HEK293T (cell line): ENCODE data around the gene HEG1.
A peak's percentile ranks its signal among the peaks of the same experiment; 100 is the strongest.

Source experiments
- CTCF ChIA-PET: fragments of 350-600 bp; formaldehyde crosslinking; extraction: SDS; loops from one replicate; lab custom pipeline; 2021; ENCODE audit warnings: antibody characterized with exemption, inconsistent platforms; lab: Yijun Ruan, JAX
- POLR2A ChIA-PET: fragments of 350-600 bp; formaldehyde crosslinking; extraction: SDS; loops from one replicate; lab custom pipeline; 2020; ENCODE audit warnings: antibody characterized with exemption, inconsistent platforms; lab: Yijun Ruan, JAX
- DNase-seq: peaks from one replicate; pipeline ENCODE4 v3.0.0; 2012; ENCODE audit warnings: mixed read lengths; ENCODE audit errors: extremely low spot score
- ARNT ChIP-seq: fragments of 450-650 bp; IDR thresholded peaks from 2 replicates; pipeline ENCODE4 v1.6.1; 2017; ENCODE audit warnings: mild to moderate bottlenecking
- BHLHE40 ChIP-seq: fragments of 450-650 bp; IDR thresholded peaks from 2 replicates; pipeline ENCODE4 v1.6.1; 2016; ENCODE audit warnings: mild to moderate bottlenecking, moderate library complexity, borderline replicate concordance
- CTBP1 ChIP-seq: fragments of 450-650 bp; IDR thresholded peaks from 2 replicates; pipeline ENCODE4 v1.6.1; 2016; ENCODE audit warnings: borderline replicate concordance
- ELF4 ChIP-seq: fragments of 450-650 bp; IDR thresholded peaks from 2 replicates; pipeline ENCODE4 v1.6.1; 2017; ENCODE audit warnings: antibody characterized with exemption
- FOXA1 ChIP-seq: fragments of 450-650 bp; IDR thresholded peaks from 2 replicates; pipeline ENCODE4 v1.6.1; 2016; ENCODE audit warnings: mild to moderate bottlenecking
- FOXK2 ChIP-seq: fragments of 450-650 bp; IDR thresholded peaks from 2 replicates; pipeline ENCODE4 v1.6.1; 2016; ENCODE audit warnings: mild to moderate bottlenecking
- FOXM1 ChIP-seq: fragments of 450-650 bp; IDR thresholded peaks from 2 replicates; pipeline ENCODE4 v1.6.1; 2017; ENCODE audit warnings: mild to moderate bottlenecking, borderline replicate concordance
- HDGF ChIP-seq: fragments of 450-650 bp; IDR thresholded peaks from 2 replicates; pipeline ENCODE4 v1.6.1; 2017; ENCODE audit warnings: antibody characterized with exemption, borderline replicate concordance
- L3MBTL2 ChIP-seq: fragments of 450-650 bp; conservative IDR thresholded peaks from 2 replicates; pipeline ENCODE4 v1.6.1; 2016; ENCODE audit warnings: mild to moderate bottlenecking
- LEF1 ChIP-seq: fragments of 450-650 bp; IDR thresholded peaks from 2 replicates; pipeline ENCODE4 v1.6.1; 2017; ENCODE audit warnings: mild to moderate bottlenecking, borderline replicate concordance
- NFRKB ChIP-seq: fragments of 450-650 bp; IDR thresholded peaks from 2 replicates; pipeline ENCODE4 v1.6.1; 2016; ENCODE audit warnings: mild to moderate bottlenecking, moderate library complexity
- SP1 ChIP-seq: fragments of 450-650 bp; IDR thresholded peaks from 2 replicates; pipeline ENCODE4 v1.6.1; 2017
- SUZ12 ChIP-seq: fragments of 450-650 bp; IDR thresholded peaks from 2 replicates; pipeline ENCODE4 v1.6.1; 2016; ENCODE audit warnings: mild to moderate bottlenecking
- TARDBP ChIP-seq: fragments of 450-650 bp; IDR thresholded peaks from 2 replicates; pipeline ENCODE4 v1.6.1; 2016
- ZNF384 ChIP-seq: fragments of 450-650 bp; IDR thresholded peaks from 2 replicates; pipeline ENCODE4 v1.6.1; 2016
- TF ChIP-seq, protein P1 (sequence below): fragments of 450-650 bp; IDR thresholded peaks from 2 replicates; pipeline ENCODE4 v1.6.1; 2016

Gene HEG1

GRCh38 chr3:124986192-124987143 is 69.3 kb downstream of the HEG1 start:
- ChIA-PET POLR2A (no interaction called here), CTCF (interaction anchor here (1.2 kb wide), 1 partner anchor 14 kb away, joined by 4 read pairs; no protein-coding TSS in a partner anchor)
- TF ChIP-seq ZNF384, result no peak
- TF ChIP-seq, protein P1, sequence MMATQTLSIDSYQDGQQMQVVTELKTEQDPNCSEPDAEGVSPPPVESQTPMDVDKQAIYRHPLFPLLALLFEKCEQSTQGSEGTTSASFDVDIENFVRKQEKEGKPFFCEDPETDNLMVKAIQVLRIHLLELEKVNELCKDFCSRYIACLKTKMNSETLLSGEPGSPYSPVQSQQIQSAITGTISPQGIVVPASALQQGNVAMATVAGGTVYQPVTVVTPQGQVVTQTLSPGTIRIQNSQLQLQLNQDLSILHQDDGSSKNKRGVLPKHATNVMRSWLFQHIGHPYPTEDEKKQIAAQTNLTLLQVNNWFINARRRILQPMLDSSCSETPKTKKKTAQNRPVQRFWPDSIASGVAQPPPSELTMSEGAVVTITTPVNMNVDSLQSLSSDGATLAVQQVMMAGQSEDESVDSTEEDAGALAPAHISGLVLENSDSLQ, result no peak
- no peak for TF ChIP-seq ARNT
- no peak for TF ChIP-seq FOXM1
- TF ChIP-seq TARDBP, result no peak
- TF ChIP-seq CTBP1, result no peak
- TF ChIP-seq SP1, result no peak
- TF ChIP-seq FOXA1, result no peak
- no peak for TF ChIP-seq BHLHE40
- no peak for TF ChIP-seq HDGF
- TF ChIP-seq NFRKB, result no peak
- TF ChIP-seq L3MBTL2, result no peak
- no peak for TF ChIP-seq ELF4
- TF ChIP-seq LEF1, result no peak
- no peak for TF ChIP-seq FOXK2
- no peak for TF ChIP-seq SUZ12
- peak; percentile 26 for DNase-seq

GRCh38 chr3:124985349-124985748 is 70.4 kb downstream of the HEG1 start:
- ChIA-PET POLR2A (no interaction called here), CTCF (no interaction called here)
- TF ChIP-seq FOXK2 (no peak), FOXM1 (no peak), BHLHE40 (no peak), ZNF384 (no peak), ARNT (no peak)
- DNase-seq, result no peak

DNA sequence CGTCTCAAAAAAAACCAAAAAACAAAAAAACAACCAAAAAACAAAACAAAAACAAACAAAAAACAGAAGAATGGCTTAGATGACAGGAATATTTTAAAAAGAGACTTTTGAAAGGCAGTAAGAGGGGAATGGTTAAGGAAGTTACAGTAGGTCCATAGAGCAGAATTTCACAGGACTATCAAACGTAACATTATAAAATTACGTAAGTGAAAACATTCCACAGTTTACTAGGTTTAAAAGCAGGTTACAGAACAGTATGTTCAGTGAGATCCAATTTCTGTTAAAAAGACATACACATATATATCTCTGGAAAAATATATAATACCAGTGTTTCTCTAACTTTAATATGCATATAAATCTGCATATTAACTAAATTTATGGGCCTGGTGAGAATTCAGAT is 71.0 kb downstream of the HEG1 start:
- no peak for DNase-seq
- no peak for TF ChIP-seq BHLHE40
- no peak for TF ChIP-seq CTBP1
- no peak for TF ChIP-seq NFRKB
- TF ChIP-seq FOXK2, result no peak
- TF ChIP-seq SUZ12, result no peak
- ChIA-PET POLR2A (no interaction called here), CTCF (no interaction called here)

DNA sequence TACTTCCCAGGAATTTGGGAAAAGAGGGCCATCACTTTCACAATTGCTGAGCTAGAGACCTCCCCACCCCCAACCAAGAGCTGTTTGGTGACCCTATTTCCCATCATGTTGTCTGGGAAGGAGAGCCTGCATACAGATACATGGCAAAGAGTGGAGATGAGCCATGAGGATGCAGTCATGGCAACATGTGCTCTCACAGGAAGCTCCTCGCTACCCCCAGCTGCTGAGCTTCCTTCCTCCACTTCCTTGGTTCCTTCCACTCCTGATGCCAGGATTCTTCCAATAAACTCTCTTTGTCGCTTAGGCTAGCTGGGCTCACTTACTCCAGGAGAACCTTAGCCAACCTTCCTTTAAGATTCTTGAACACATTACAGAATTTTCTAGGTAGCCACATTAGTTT is 72.9 kb downstream of the HEG1 start:
- CTCF ChIA-PET, result no interaction called here
- DNase-seq, result no peak
- TF ChIP-seq, protein P1, result no peak
- TF ChIP-seq SP1 (no peak), FOXM1 (no peak), NFRKB (no peak), FOXA1 (no peak)
- POLR2A ChIA-PET, result no interaction called here

GRCh38 chr3:124981472-124981871 is 74.3 kb downstream of the HEG1 start:
- no peak for DNase-seq
- POLR2A ChIA-PET, result no interaction called here
- TF ChIP-seq FOXK2 (no peak), FOXA1 (no peak), L3MBTL2 (no peak), ZNF384 (no peak), ELF4 (no peak), CTBP1 (no peak), NFRKB (no peak), LEF1 (no peak), SUZ12 (no peak), BHLHE40 (no peak), HDGF (no peak), TARDBP (no peak), ARNT (no peak)
- TF ChIP-seq, protein P1, result no peak
- CTCF ChIA-PET, result no interaction called here

DNA sequence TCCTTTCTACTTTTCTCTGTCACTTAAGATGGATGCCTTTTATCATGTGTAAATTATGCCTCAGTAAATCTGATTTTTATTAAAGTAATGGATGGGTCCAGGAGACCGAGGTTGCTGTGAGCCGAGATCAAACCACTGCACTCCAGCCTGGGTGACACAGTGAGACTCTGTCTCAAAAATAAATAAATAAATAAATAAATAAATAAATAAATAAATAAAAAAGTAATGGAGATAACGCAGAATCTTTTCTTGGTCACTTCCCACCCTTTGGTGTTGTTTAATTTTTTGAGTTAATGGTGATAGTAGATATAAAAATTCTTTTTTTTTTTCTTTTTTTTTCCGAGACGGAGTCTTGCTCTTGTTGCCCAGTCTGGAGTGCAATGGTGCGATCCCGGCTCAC is 77.2 kb downstream of the HEG1 start:
- no peak for DNase-seq
- no peak for TF ChIP-seq SUZ12
- no peak for TF ChIP-seq TARDBP
- no peak for TF ChIP-seq CTBP1
- no peak for TF ChIP-seq ARNT
- TF ChIP-seq L3MBTL2, result no peak
- no peak for TF ChIP-seq NFRKB
- CTCF ChIA-PET, result no interaction called here
- POLR2A ChIA-PET, result no interaction called here

DNA sequence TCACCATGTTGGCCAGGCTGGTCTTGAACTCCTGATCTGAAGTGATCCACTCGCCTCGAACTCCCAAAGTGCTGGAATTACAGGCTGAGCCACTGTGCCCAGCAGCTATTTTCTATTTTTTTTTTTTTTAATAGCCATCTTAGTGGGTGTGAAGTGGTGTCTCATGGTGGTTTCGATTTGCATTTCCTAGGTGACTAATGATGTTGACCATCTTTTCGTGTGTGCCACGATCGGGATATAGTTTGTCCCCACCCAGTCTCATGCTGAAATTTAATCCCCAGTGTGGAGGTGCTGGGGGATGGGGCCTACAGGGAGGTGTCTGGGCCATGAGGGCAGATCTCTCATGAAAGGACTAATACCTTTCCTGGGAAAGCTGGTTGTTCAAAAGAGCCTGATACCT is 79.4 kb downstream of the HEG1 start:
- TF ChIP-seq ELF4, result no peak
- no peak for TF ChIP-seq FOXA1
- TF ChIP-seq FOXM1, result no peak
- TF ChIP-seq CTBP1, result no peak
- no peak for TF ChIP-seq LEF1
- no peak for TF ChIP-seq SP1
- POLR2A ChIA-PET, result no interaction called here
- CTCF ChIA-PET, result no interaction called here
- DNase-seq, result no peak
